Measurements from ENCODE around the gene SHOX. TPM values are rescaled to one million over a fixed set of nuclear protein-coding genes. Genes with fewer than 3 reads are reported as not detected.
"Not testable (repeated sequence)": the region's sequence is repeated elsewhere in the genome, so short reads cannot be mapped to it uniquely, and the experiment has no call there.

SHOX gene
- total RNA-seq (not detected), polyA plus RNA-seq (not detected)

DNA sequence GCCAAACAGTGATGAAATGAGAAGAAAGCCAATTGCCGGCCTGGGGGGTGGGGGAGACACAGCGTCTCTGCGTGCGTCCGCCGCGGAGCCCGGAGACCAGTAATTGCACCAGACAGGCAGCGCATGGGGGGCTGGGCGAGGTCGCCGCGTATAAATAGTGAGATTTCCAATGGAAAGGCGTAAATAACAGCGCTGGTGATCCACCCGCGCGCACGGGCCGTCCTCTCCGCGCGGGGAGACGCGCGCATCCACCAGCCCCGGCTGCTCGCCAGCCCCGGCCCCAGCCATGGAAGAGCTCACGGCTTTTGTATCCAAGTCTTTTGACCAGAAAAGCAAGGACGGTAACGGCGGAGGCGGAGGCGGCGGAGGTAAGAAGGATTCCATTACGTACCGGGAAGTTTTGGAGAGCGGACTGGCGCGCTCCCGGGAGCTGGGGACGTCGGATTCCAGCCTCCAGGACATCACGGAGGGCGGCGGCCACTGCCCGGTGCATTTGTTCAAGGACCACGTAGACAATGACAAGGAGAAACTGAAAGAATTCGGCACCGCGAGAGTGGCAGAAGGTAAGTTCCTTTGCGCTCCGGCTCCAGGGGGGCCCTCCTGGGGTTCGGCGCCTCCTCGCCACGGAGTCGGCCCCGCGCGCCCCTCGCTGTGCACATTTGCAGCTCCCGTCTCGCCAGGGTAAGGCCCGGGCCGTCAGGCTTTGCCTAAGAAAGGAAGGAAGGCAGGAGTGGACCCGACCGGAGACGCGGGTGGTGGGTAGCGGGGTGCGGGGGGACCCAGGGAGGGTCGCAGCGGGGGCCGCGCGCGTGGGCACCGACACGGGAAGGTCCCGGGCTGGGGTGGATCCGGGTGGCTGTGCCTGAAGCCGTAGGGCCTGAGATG is at the start of gene SHOX:
SHOX (plus strand) TSS at position 180 of the 885 bp plus-strand sequence; CDS start at position 287, 107 bp downstream.
- H3K4me1 Mint-ChIP-seq, result peaks cover 2 to 12% (median 8%) of the 10 kb centered on the region in 4 donors
- H3K36me3 Mint-ChIP-seq, result peaks cover 0 to 4% of the 10 kb centered on the region in 2 donors
- no peak within 1 kb of the TSS for H3K27ac ChIP-seq (ENCODE audit: low read depth, low read length)
- H3K9me3 ChIP-seq (ENCODE audit: control insufficient read depth in 1 of 2, low read length in 2 of 2), result no peaks in the 10 kb centered on the region
- POLR2A ChIA-PET (ENCODE audit: partially characterized antibody), result no interaction called here
- H3K4me3 ChIP-seq (ENCODE audit: low read length in 2 of 2), result no peak within 1 kb of the TSS
- no peak for DNase-seq
- peaks cover 0 to 16% (median 4%) of the 10 kb centered on the region in 8 donors for H3K9me3 Mint-ChIP-seq
- H3K4me1 ChIP-seq (ENCODE audit: insufficient read depth, low read length), result no peaks in the 10 kb centered on the region
- peaks cover 29 to 49% of the 10 kb centered on the region in 2 donors for H3K27me3 Mint-ChIP-seq
- H3K27me3 ChIP-seq (ENCODE audit: insufficient read depth, low read length), result no peaks in the 10 kb centered on the region
- H3K36me3 ChIP-seq (ENCODE audit: insufficient read depth, low read length), result no peaks in the 10 kb centered on the region
- no peak within 1 kb of the TSS for H3K27ac Mint-ChIP-seq
- intact Hi-C loops (cut with micrococcal nuclease), result no loop called here
- CTCF ChIA-PET (ENCODE audit: partially characterized antibody), result no interaction called here
- H3K4me3 Mint-ChIP-seq, result no peak within 1 kb of the TSS

DNA sequence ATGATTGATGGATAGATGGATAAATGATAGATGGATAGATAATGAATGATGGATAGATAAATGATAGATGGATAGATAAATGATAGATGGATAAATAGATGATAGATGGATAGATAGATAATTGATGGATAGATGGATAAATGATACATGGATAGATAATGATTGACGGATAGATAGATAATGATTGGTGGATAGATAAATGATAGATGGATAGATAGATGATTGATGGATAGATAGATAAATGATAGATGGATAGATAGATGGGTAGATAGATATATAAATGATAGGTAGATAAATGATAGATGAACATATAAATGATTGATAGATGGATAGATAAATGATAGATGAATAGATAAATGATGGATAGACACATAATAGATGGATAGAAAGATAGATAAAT is 49.5 kb upstream of the SHOX start:
- no peaks in the 10 kb centered on the region for H3K27me3 ChIP-seq (ENCODE audit: insufficient read depth, low read length)
- H3K4me1 ChIP-seq (ENCODE audit: insufficient read depth, low read length), result no peaks in the 10 kb centered on the region
- DNase-seq, result no peak
- H3K4me3 ChIP-seq (ENCODE audit: low read length in 2 of 2), result no peak overlapping the region
- POLR2A ChIA-PET (ENCODE audit: partially characterized antibody), result no interaction called here
- no peaks in the 10 kb centered on the region for H3K9me3 ChIP-seq (ENCODE audit: control insufficient read depth in 1 of 2, low read length in 2 of 2)
- H3K4me3 Mint-ChIP-seq, result no peak overlapping the region
- no peaks in the 10 kb centered on the region for H3K4me1 Mint-ChIP-seq
- intact Hi-C loops (cut with micrococcal nuclease), result no loop called here
- CTCF ChIA-PET (ENCODE audit: partially characterized antibody), result no interaction called here
- H3K27ac Mint-ChIP-seq, result no peak overlapping the region
- H3K27ac ChIP-seq (ENCODE audit: low read depth, low read length), result no peak overlapping the region
- H3K36me3 Mint-ChIP-seq, result no peaks in the 10 kb centered on the region
- H3K27me3 Mint-ChIP-seq, result peaks cover 0 to 1% of the 10 kb centered on the region in 2 donors
- H3K36me3 ChIP-seq (ENCODE audit: insufficient read depth, low read length), result no peaks in the 10 kb centered on the region
- peaks cover 0 to 26% (median 6%) of the 10 kb centered on the region in 8 donors for H3K9me3 Mint-ChIP-seq

DNA sequence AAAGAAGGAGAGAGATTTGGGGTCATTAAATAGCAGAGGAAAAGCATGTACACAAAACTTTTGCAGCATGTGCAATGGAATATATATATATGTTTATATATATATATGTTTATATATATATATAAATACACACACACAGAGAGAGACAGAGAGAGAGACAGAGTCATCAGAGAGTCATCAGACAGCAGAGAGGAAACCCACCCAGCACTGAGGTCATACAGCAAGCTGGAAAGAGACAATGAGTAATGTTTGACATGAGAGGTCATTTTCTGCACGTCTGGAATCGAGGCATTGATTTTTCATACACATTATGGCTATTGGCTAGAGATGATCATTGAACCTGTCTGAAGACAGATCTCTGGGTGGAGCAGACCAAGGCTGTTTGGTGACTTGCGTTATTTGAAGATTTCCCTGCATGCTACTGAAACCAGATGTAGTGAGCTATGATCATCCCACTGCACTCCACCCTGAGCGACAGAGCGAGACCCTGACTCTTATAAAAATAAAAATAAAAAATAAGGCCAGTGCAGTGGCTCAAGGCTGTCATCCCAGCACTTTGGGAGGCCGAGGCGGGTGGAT is 48.8 kb upstream of the SHOX start:
- no peak overlapping the region for H3K4me3 ChIP-seq (ENCODE audit: low read length in 2 of 2)
- ChIA-PET CTCF (ENCODE audit: partially characterized antibody) (no interaction called here), POLR2A (ENCODE audit: partially characterized antibody) (no interaction called here)
- no peaks in the 10 kb centered on the region for H3K36me3 Mint-ChIP-seq
- H3K9me3 Mint-ChIP-seq, result peaks cover 0 to 19% (median 6%) of the 10 kb centered on the region in 8 donors
- H3K27ac ChIP-seq (ENCODE audit: low read depth, low read length), result no peak overlapping the region
- DNase-seq, result no peak
- H3K9me3 ChIP-seq (ENCODE audit: control insufficient read depth in 1 of 2, low read length in 2 of 2), result no peaks in the 10 kb centered on the region
- H3K27me3 ChIP-seq (ENCODE audit: insufficient read depth, low read length), result no peaks in the 10 kb centered on the region
- H3K4me1 ChIP-seq (ENCODE audit: insufficient read depth, low read length), result no peaks in the 10 kb centered on the region
- H3K4me3 Mint-ChIP-seq, result no peak overlapping the region
- H3K4me1 Mint-ChIP-seq, result no peaks in the 10 kb centered on the region
- intact Hi-C loops (cut with micrococcal nuclease), result no loop called here
- peaks cover 0 to 1% of the 10 kb centered on the region in 2 donors for H3K27me3 Mint-ChIP-seq
- no peaks in the 10 kb centered on the region for H3K36me3 ChIP-seq (ENCODE audit: insufficient read depth, low read length)
- no peak overlapping the region for H3K27ac Mint-ChIP-seq

GRCh38 chrX:584572-584971 is 46.0 kb upstream of the SHOX start:
- H3K27me3 Mint-ChIP-seq, result peaks cover 0 to 1% of the 10 kb centered on the region in 2 donors
- Histone ChIP-seq H3K36me3 (ENCODE audit: insufficient read depth, low read length) (no peaks in the 10 kb centered on the region), H3K9me3 (ENCODE audit: control insufficient read depth in 1 of 2, low read length in 2 of 2) (no peaks in the 10 kb centered on the region), H3K27me3 (ENCODE audit: insufficient read depth, low read length) (no peaks in the 10 kb centered on the region), H3K4me1 (ENCODE audit: insufficient read depth, low read length) (no peaks in the 10 kb centered on the region), H3K4me3 (ENCODE audit: low read length in 2 of 2) (no peak overlapping the region), H3K27ac (ENCODE audit: low read depth, low read length) (no peak overlapping the region)
- DNase-seq, result no peak
- ChIA-PET POLR2A (ENCODE audit: partially characterized antibody) (no interaction called here), CTCF (ENCODE audit: partially characterized antibody) (no interaction called here)
- H3K4me3 Mint-ChIP-seq, result no peak overlapping the region
- peaks cover 0 to 11% (median 4%) of the 10 kb centered on the region in 8 donors for H3K9me3 Mint-ChIP-seq
- intact Hi-C loops (cut with micrococcal nuclease), result no loop called here
- no peak overlapping the region for H3K27ac Mint-ChIP-seq
- H3K36me3 Mint-ChIP-seq, result no peaks in the 10 kb centered on the region
- H3K4me1 Mint-ChIP-seq, result no peaks in the 10 kb centered on the region

DNA sequence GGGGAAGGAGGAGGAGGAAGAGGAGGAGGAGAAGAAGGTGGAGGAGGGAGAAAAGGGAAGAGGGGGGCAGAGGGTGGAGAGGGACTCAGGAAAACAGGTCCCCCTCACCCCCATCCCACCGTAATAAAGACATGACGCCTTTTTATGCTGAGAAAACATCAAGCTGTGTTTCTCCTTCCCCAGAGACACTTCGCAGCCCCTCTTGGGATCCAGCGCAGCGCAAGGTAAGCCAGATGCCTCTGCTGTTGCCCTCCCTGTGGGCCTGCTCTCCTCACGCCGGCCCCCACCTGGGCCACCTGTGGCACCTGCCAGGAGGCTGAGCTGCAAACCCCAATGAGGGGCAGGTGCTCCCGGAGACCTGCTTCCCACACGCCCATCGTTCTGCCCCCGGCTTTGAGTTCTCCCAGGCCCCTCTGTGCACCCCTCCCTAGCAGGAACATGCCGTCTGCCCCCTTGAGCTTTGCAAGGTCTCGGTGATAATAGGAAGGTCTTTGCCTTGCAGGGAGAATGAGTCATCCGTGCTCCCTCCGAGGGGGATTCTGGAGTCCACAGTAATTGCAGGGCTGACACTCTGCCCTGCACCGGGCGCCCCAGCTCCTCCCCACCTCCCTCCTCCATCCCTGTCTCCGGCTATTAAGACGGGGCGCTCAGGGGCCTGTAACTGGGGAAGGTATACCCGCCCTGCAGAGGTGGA is 45.3 kb upstream of the SHOX start:
- ChIA-PET POLR2A (ENCODE audit: partially characterized antibody) (no interaction called here), CTCF (ENCODE audit: partially characterized antibody) (no interaction called here)
- Histone ChIP-seq H3K27ac (ENCODE audit: low read depth, low read length) (no peak overlapping the region), H3K9me3 (ENCODE audit: control insufficient read depth in 1 of 2, low read length in 2 of 2) (no peaks in the 10 kb centered on the region), H3K36me3 (ENCODE audit: insufficient read depth, low read length) (no peaks in the 10 kb centered on the region), H3K4me3 (ENCODE audit: low read length in 2 of 2) (no peak overlapping the region), H3K27me3 (ENCODE audit: insufficient read depth, low read length) (no peaks in the 10 kb centered on the region), H3K4me1 (ENCODE audit: insufficient read depth, low read length) (no peaks in the 10 kb centered on the region)
- Mint-ChIP-seq H3K36me3 (no peaks in the 10 kb centered on the region), H3K4me3 (no peak overlapping the region), H3K4me1 (no peaks in the 10 kb centered on the region), H3K9me3 (peaks cover 0 to 12% (median 4%) of the 10 kb centered on the region in 8 donors), H3K27ac (no peak overlapping the region), H3K27me3 (peaks cover 0 to 1% of the 10 kb centered on the region in 2 donors)
- DNase-seq, result no peak
- intact Hi-C loops (cut with micrococcal nuclease), result no loop called here

DNA sequence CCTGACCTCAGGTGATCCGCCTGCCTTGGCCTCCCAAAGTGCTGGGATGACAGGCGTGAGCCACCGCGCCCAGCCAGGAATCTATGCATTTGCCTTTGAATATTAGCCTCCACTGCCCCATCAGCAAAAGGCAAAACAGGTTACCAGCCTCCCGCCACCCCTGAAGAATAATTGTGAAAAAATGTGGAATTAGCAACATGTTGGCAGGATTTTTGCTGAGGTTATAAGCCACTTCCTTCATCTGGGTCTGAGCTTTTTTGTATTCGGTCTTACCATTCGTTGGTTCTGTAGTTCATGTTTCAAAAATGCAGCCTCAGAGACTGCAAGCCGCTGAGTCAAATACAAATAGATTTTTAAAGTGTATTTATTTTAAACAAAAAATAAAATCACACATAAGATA is 44.2 kb upstream of the SHOX start:
- no peaks in the 10 kb centered on the region for H3K36me3 Mint-ChIP-seq

DNA sequence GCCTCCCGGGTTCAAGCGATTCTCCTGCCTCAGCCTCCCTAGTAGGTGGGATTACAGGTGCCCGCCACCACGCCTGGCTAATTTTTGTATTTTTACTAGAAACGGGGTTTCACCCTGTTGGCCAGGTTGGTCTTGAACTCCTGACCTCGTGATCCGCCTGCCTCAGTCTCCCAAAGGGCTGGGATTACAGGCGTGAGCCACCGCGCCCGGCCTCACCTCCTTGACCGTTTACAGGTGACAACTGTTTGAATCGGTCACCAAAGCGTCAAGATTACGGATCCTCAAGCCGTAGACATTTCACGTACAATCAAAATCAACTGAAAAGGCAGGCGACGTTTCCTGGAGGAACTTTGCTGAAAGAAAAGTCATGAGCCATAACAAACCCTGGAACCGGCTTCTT is 41.3 kb upstream of the SHOX start:
- H3K27me3 Mint-ChIP-seq; H3K27ac Mint-ChIP-seq; DNase-seq; CTCF ChIA-PET (ENCODE audit: partially characterized antibody); POLR2A ChIA-PET (ENCODE audit: partially characterized antibody); H3K4me3 Mint-ChIP-seq; intact Hi-C loops (cut with micrococcal nuclease); H3K36me3 Mint-ChIP-seq; H3K4me1 Mint-ChIP-seq; H3K27me3 ChIP-seq (ENCODE audit: insufficient read depth, low read length); H3K4me3 ChIP-seq (ENCODE audit: low read length in 2 of 2); H3K27ac ChIP-seq (ENCODE audit: low read depth, low read length); H3K4me1 ChIP-seq (ENCODE audit: insufficient read depth, low read length); H3K9me3 ChIP-seq (ENCODE audit: control insufficient read depth in 1 of 2, low read length in 2 of 2); H3K36me3 ChIP-seq (ENCODE audit: insufficient read depth, low read length): not testable (repeated sequence)
- H3K9me3 Mint-ChIP-seq, result peaks cover 0 to 12% (median 4%) of the 10 kb centered on the region in 8 donors

More for the DNA sequence above, 44.2 kb upstream of the SHOX start:
- ChIA-PET POLR2A (ENCODE audit: partially characterized antibody) (no interaction called here), CTCF (ENCODE audit: partially characterized antibody) (no interaction called here)
- Histone ChIP-seq H3K36me3 (ENCODE audit: insufficient read depth, low read length) (no peaks in the 10 kb centered on the region), H3K4me1 (ENCODE audit: insufficient read depth, low read length) (no peaks in the 10 kb centered on the region), H3K27me3 (ENCODE audit: insufficient read depth, low read length) (no peaks in the 10 kb centered on the region), H3K4me3 (ENCODE audit: low read length in 2 of 2) (no peak overlapping the region), H3K9me3 (ENCODE audit: control insufficient read depth in 1 of 2, low read length in 2 of 2) (no peaks in the 10 kb centered on the region), H3K27ac (ENCODE audit: low read depth, low read length) (no peak overlapping the region)
- H3K27me3 Mint-ChIP-seq, result no peaks in the 10 kb centered on the region
- H3K4me3 Mint-ChIP-seq, result no peak overlapping the region
- H3K4me1 Mint-ChIP-seq, result no peaks in the 10 kb centered on the region
- no peak overlapping the region for H3K27ac Mint-ChIP-seq
- peaks cover 0 to 10% (median 2%) of the 10 kb centered on the region in 8 donors for H3K9me3 Mint-ChIP-seq
- DNase-seq, result no peak
- intact Hi-C loops (cut with micrococcal nuclease), result no loop called here
